Loucy (cell line): Measurements from ENCODE around the gene YWHAQ.

Experiments used
- H2AFZ ChIP-seq: fragments of 200-600 bp; sonication (generic); 2 replicates; pipeline ENCODE4 v1.6.0; 2016; ENCODE audit warnings: antibody characterized with exemption, mild to moderate bottlenecking, low read length, moderate library complexity
- H3F3A ChIP-seq: fragments of 200-600 bp; 2 replicates; pipeline ENCODE4 v1.6.0; 2016; ENCODE audit warnings: antibody characterized with exemption, low read depth, mild to moderate bottlenecking
- H3K27me3 ChIP-seq: fragments of 200-600 bp; sonication (generic); 2 replicates; pipeline ENCODE4 v1.6.1; 2014; ENCODE audit warnings: low read length, mild to moderate bottlenecking; ENCODE audit not compliant: insufficient read depth, poor library complexity, severe bottlenecking
- H3K36me3 ChIP-seq: fragments of 200-600 bp; sonication (generic); 2 replicates; pipeline ENCODE4 v1.6.1; 2016; ENCODE audit warnings: low read length; ENCODE audit not compliant: insufficient read depth
- H3K4me1 ChIP-seq: fragments of 200-600 bp; sonication (generic); 2 replicates; pipeline ENCODE4 v1.5.1; 2014; ENCODE audit warnings: low read length, mild to moderate bottlenecking; ENCODE audit not compliant: insufficient read depth, poor library complexity, severe bottlenecking
- H3K4me2 ChIP-seq: fragments of 200-600 bp; sonication (generic); 2 replicates; pipeline ENCODE4 v1.6.0; 2014; ENCODE audit warnings: antibody characterized with exemption, low read length, low read depth, mild to moderate bottlenecking; ENCODE audit not compliant: poor library complexity, severe bottlenecking
- H3K4me3 ChIP-seq: fragments of 200-600 bp; sonication (generic); 2 replicates; pipeline ENCODE4 v1.5.1; 2014; ENCODE audit warnings: low read length, mild to moderate bottlenecking, mixed read lengths; ENCODE audit not compliant: poor library complexity, severe bottlenecking
- H3K79me2 ChIP-seq: fragments of 200-600 bp; sonication (generic); 2 replicates; pipeline ENCODE4 v1.6.1; 2014; ENCODE audit warnings: low read length; ENCODE audit not compliant: insufficient read depth
- H3K9ac ChIP-seq: fragments of 200-600 bp; sonication (generic); 2 replicates; pipeline ENCODE4 v1.6.0; 2014; ENCODE audit warnings: mild to moderate bottlenecking, low read depth, low read length, moderate library complexity; ENCODE audit not compliant: poor library complexity, severe bottlenecking
- H3K9me2 ChIP-seq: fragments of 200-600 bp; sonication (generic); replicated peaks from 2 replicates; pipeline ENCODE4 v1.6.1; 2016; ENCODE audit warnings: low read depth, low read length, mixed read lengths
- H3K9me3 ChIP-seq: fragments of 200-600 bp; sonication (generic); 2 replicates; pipeline ENCODE4 v1.6.1; 2014; ENCODE audit warnings: mild to moderate bottlenecking, antibody characterized with exemption, low read length, low read depth; ENCODE audit not compliant: insufficient read depth
- H4K20me1 ChIP-seq: fragments of 200-600 bp; sonication (generic); 2 replicates; pipeline ENCODE4 v1.6.0; 2014; ENCODE audit warnings: antibody characterized with exemption, low read length, mild to moderate bottlenecking; ENCODE audit not compliant: insufficient read depth, poor library complexity, severe bottlenecking
- CTCF ChIP-seq: fragments of 200-600 bp; sonication (generic); conservative IDR thresholded peaks from 2 replicates; pipeline ENCODE4 v1.5.1; 2014; ENCODE audit warnings: mild to moderate bottlenecking, antibody characterized with exemption, low read length
- EZH2phosphoT487 ChIP-seq: fragments of 200-600 bp; IDR thresholded peaks from 2 replicates; pipeline ENCODE4 v1.6.1; 2018; ENCODE audit warnings: antibody characterized with exemption, mild to moderate bottlenecking, moderate library complexity, borderline replicate concordance

The YWHAQ gene

GRCh38 chr2:9582624-9583023 is 48.2 kb downstream of the YWHAQ start:
- Histone ChIP-seq H3F3A (no peaks in the 10 kb centered on the region), H3K27me3 (no peaks in the 10 kb centered on the region), H3K4me1 (no peaks in the 10 kb centered on the region), H3K79me2 (peaks cover 12% of the 10 kb centered on the region; the same call in 1 of the 2 replicates), H2AFZ (no peak overlapping the region), H3K4me3 (no peak overlapping the region), H3K36me3 (peaks cover 56% of the 10 kb centered on the region), H3K9ac (no peak overlapping the region), H3K9me2 (no peaks in the 10 kb centered on the region), H3K9me3 (no peaks in the 10 kb centered on the region), H3K4me2 (no peak overlapping the region), H4K20me1 (peaks cover 19% of the 10 kb centered on the region)
- no peak for TF ChIP-seq EZH2phosphoT487
- no peak for TF ChIP-seq CTCF

DNA sequence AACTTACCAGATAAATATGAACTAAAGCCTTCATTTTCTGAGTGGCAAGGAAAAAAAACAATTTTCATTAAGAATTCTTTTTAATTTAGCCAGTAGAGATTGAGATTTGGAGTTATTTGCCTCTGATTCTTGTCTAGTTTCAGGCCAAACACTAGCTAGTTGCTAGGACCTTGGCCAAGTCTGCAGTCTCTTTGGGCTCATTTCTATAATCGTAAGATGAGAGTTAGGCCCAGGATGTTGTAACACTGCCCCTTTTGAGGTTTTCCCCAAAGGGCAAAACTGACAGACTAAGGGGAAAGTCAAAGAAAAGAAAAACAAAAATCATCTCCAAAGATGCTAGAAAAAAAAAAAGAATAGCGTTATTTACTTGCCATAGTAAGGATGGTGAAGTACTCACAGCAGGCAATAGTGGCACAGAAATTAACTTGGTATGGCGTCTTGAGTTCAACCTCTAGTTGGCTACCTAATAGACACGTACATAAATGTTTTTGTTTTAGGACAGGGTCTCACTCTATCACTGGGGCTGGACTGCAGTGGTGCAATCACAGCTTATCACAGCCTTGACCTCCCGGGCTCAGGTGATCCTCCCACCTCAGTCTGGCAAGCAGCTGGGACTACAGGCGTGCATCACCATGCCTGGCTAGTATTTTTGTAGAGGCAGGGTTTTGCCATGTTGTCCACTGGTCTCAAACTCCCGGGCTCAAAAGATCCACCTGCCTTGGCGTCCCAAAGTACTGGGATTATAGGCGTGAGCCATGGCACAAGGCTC is 52.1 kb downstream of the YWHAQ start:
- Histone ChIP-seq H3K9ac (no peak overlapping the region), H3K27me3 (no peaks in the 10 kb centered on the region), H3K79me2 (no peaks in the 10 kb centered on the region), H3F3A (no peaks in the 10 kb centered on the region), H3K9me2 (no peaks in the 10 kb centered on the region), H4K20me1 (no peaks in the 10 kb centered on the region), H3K4me2 (no peak overlapping the region), H3K36me3 (peaks cover 16% of the 10 kb centered on the region; the same call in 1 of the 2 replicates), H3K4me3 (no peak overlapping the region), H3K4me1 (no peaks in the 10 kb centered on the region), H2AFZ (no peak overlapping the region), H3K9me3 (no peaks in the 10 kb centered on the region)
- TF ChIP-seq CTCF (no peak), EZH2phosphoT487 (no peak)

GRCh38 chr2:9574331-9574730 is 56.5 kb downstream of the YWHAQ start:
- Histone ChIP-seq H3K4me2 (no peak overlapping the region), H3K4me3 (no peak overlapping the region), H4K20me1 (no peaks in the 10 kb centered on the region), H3K27me3 (no peaks in the 10 kb centered on the region), H3K9ac (no peak overlapping the region), H3K9me2 (no peaks in the 10 kb centered on the region), H3K79me2 (no peaks in the 10 kb centered on the region), H3K36me3 (no peaks in the 10 kb centered on the region), H3K4me1 (no peaks in the 10 kb centered on the region), H3F3A (no peaks in the 10 kb centered on the region), H3K9me3 (no peaks in the 10 kb centered on the region), H2AFZ (no peak overlapping the region)
- TF ChIP-seq EZH2phosphoT487, result no peak
- no peak for TF ChIP-seq CTCF
